Measurements from ENCODE around the gene CUEDC1. TPM values are rescaled to one million over a fixed set of nuclear protein-coding genes. Genes with fewer than 3 reads are reported as not detected.
A peak's percentile ranks its signal among the peaks of the same experiment; 100 is the strongest.

The CUEDC1 gene
- total RNA-seq, 4 donors from 2014 or later: 31.2 to 43.9 (median 34.3) TPM

- H3K4me1 ChIP-seq: peaks cover 71% of the 10 kb centered on the region in 2 donors
- no peaks in the 10 kb centered on the region for H3K9me3 ChIP-seq
- intact Hi-C loops (cut with DNase I; ENCODE audit: low total_unique reads): no loop called here
- no peaks in the 10 kb centered on the region for H3K36me3 ChIP-seq
- ATAC-seq (no peak), DNase-seq (no peak)
- no peak overlapping the region for H3K4me3 ChIP-seq
- TF ChIP-seq CTCF (IDR thresholded peaks at IDR 0.05 in 4 of 5, conservative IDR thresholded peaks at IDR 0.05 in 1 of 5): no peak
- no peak for TF ChIP-seq POLR2A (IDR thresholded peaks at IDR 0.05)
- in situ Hi-C loops (cut with MboI; ENCODE audit: low sequenced_read_pairs in 4 of 4): no loop called here
- no peaks in the 10 kb centered on the region for H3K27me3 ChIP-seq
- peak overlapping the region in 1 of 4 donors; percentile 4 for H3K27ac ChIP-seq
These were observed 35.3 kb downstream of the CUEDC1 start for GRCh38 chr17:57919918-57920317.

- H3K36me3 ChIP-seq: no peaks in the 10 kb centered on the region
- H3K4me3 ChIP-seq: no peak overlapping the region
- intact Hi-C loops (cut with DNase I; ENCODE audit: low total_unique reads) (no loop called here), in situ Hi-C loops (cut with MboI; ENCODE audit: low sequenced_read_pairs in 4 of 4) (no loop called here)
- H3K9me3 ChIP-seq: no peaks in the 10 kb centered on the region
- peaks cover 78 to 79% of the 10 kb centered on the region in 2 donors for H3K4me1 ChIP-seq
- H3K27ac ChIP-seq: peak overlapping the region; percentile 60 to 75 (median 66)
- DNase-seq (no peak), ATAC-seq (no peak)
- no peaks in the 10 kb centered on the region for H3K27me3 ChIP-seq
- TF ChIP-seq POLR2A (IDR thresholded peaks at IDR 0.05) (no peak), CTCF (IDR thresholded peaks at IDR 0.05 in 4 of 5, conservative IDR thresholded peaks at IDR 0.05 in 1 of 5) (no peak)
These were observed 37.0 kb downstream of the CUEDC1 start for GRCh38 chr17:57918017-57918895.

- in situ Hi-C loops (cut with MboI; ENCODE audit: low sequenced_read_pairs in 4 of 4) (no loop called here), intact Hi-C loops (cut with DNase I; ENCODE audit: low total_unique reads) (no loop called here)
- peak; percentile 87 to 94 for ATAC-seq
- H3K27ac ChIP-seq: peak overlapping the region; percentile 60 to 75 (median 66)
- no peak overlapping the region for H3K4me3 ChIP-seq
- TF ChIP-seq CTCF (IDR thresholded peaks at IDR 0.05 in 4 of 5, conservative IDR thresholded peaks at IDR 0.05 in 1 of 5) (no peak), POLR2A (IDR thresholded peaks at IDR 0.05) (no peak)
- H3K4me1 ChIP-seq: peaks cover 81 to 84% of the 10 kb centered on the region in 2 donors
- no peaks in the 10 kb centered on the region for H3K27me3 ChIP-seq
- H3K36me3 ChIP-seq: no peaks in the 10 kb centered on the region
- no peaks in the 10 kb centered on the region for H3K9me3 ChIP-seq
- DNase-seq: peak; percentile 67 to 78
These were observed 38.0 kb downstream of the CUEDC1 start for GRCh38 chr17:57916925-57917858.

- intact Hi-C loops (cut with DNase I; ENCODE audit: low total_unique reads): no loop called here
- TF ChIP-seq POLR2A (IDR thresholded peaks at IDR 0.05): no peak
- no peak for TF ChIP-seq CTCF (IDR thresholded peaks at IDR 0.05 in 4 of 5, conservative IDR thresholded peaks at IDR 0.05 in 1 of 5)
- no peak for ATAC-seq
- Histone ChIP-seq H3K36me3 (no peaks in the 10 kb centered on the region), H3K4me1 (peaks cover 78 to 84% of the 10 kb centered on the region in 2 donors), H3K4me3 (no peak overlapping the region), H3K27ac (peak overlapping the region; percentile 60 to 75 (median 66)), H3K27me3 (no peaks in the 10 kb centered on the region), H3K9me3 (no peaks in the 10 kb centered on the region)
- DNase-seq: no peak
- in situ Hi-C loops (cut with MboI; ENCODE audit: low sequenced_read_pairs in 4 of 4): no loop called here
These were observed 39.0 kb downstream of the CUEDC1 start for GRCh38 chr17:57915985-57916757.
